GM12864 (cell line): ENCODE results near the gene EPHB4.

Source experiments
- DNase-seq: peaks from one replicate; pipeline ENCODE4 v3.0.0-alpha.2; 2011; ENCODE audit warnings: low read depth
- H3K4me3 ChIP-seq: 2 replicates; pipeline ENCODE4 v1.5.1; 2011; ENCODE audit warnings: mild to moderate bottlenecking, low read depth, low read length, control low read depth
- CTCF ChIP-seq: IDR thresholded peaks from 2 replicates; pipeline ENCODE4 v1.5.1; 2011; ENCODE audit warnings: low read depth, mild to moderate bottlenecking, moderate library complexity, low read length, control low read depth, inconsistent platforms; ENCODE audit errors: missing control alignments

The EPHB4 gene

GRCh38 chr7:100827330-100828226, at the start of gene EPHB4:
EPHB4 (minus strand) TSS chr7:100827523; CDS start chr7:100827030, 493 bp downstream.
- no peak for DNase-seq
- no peak within 1 kb of the TSS for H3K4me3 ChIP-seq
- TF ChIP-seq CTCF, result no peak

GRCh38 chr7:100875356-100875751, 48.0 kb upstream of the EPHB4 start:
- no peak for DNase-seq
- H3K4me3 ChIP-seq, result peak overlapping the region; percentile 86
- TF ChIP-seq CTCF, result no peak

- TF ChIP-seq CTCF, result no peak
- peak within 1 kb of the TSS; percentile 86 for H3K4me3 ChIP-seq
- DNase-seq, result peak; percentile 95
Measured at GRCh38 chr7:100874577-100875355, 47.4 kb upstream of the EPHB4 start, which contains the start of gene SRRT. SRRT (plus strand) TSS chr7:100875103; CDS start chr7:100875591, 488 bp downstream.

GRCh38 chr7:100874300-100874576, 46.9 kb upstream of the EPHB4 start:
- TF ChIP-seq CTCF, result no peak
- peak overlapping the region; percentile 86 for H3K4me3 ChIP-seq
- no peak for DNase-seq

GRCh38 chr7:100873599-100874299, 46.4 kb upstream of the EPHB4 start:
- DNase-seq, result no peak
- TF ChIP-seq CTCF, result no peak
- H3K4me3 ChIP-seq, result peak overlapping the region; percentile 86; the same call in 1 of the 2 replicates

- H3K4me3 ChIP-seq, result peak overlapping the region; percentile 81
- DNase-seq, result no peak
- TF ChIP-seq CTCF, result no peak
Measured at GRCh38 chr7:100867776-100868485, 40.6 kb upstream of the EPHB4 start.
